D341Med (cell line): Measurements from ENCODE around the gene RAB9A.
"Not testable (repeated sequence)": the region's sequence is repeated elsewhere in the genome, so short reads cannot be mapped to it uniquely, and the experiment has no call there.

ENCODE experiments used
- DNase-seq: peaks from one replicate; pipeline ENCODE4 v3.0.0; 2012; ENCODE audit warnings: low spot score

Gene RAB9A

GRCh38 chrX:13700380-13700779 is 11.5 kb downstream of the RAB9A start:
- no peak for DNase-seq

- no peak for DNase-seq
Observed at GRCh38 chrX:13702111-13702789, 13.3 kb downstream of the RAB9A start.

- no peak for DNase-seq
Observed at GRCh38 chrX:13703135-13703534, 14.2 kb downstream of the RAB9A start.

- DNase-seq: no peak
Observed at GRCh38 chrX:13703589-13703988, 14.7 kb downstream of the RAB9A start.

GRCh38 chrX:13711141-13711540 is 22.2 kb downstream of the RAB9A start:
- no peak for DNase-seq

GRCh38 chrX:13716455-13716854 is 27.5 kb downstream of the RAB9A start:
- no peak for DNase-seq

- DNase-seq: no peak
Observed at GRCh38 chrX:13716905-13717304, 28.0 kb downstream of the RAB9A start.

GRCh38 chrX:13717700-13718472 is 29.0 kb downstream of the RAB9A start:
- DNase-seq: no peak

GRCh38 chrX:13719192-13719856 is 30.4 kb downstream of the RAB9A start:
- no peak for DNase-seq

GRCh38 chrX:13721371-13721770 is 32.4 kb downstream of the RAB9A start:
- no peak for DNase-seq

- DNase-seq: no peak
Observed at GRCh38 chrX:13721819-13722519, 33.0 kb downstream of the RAB9A start.

- not testable (repeated sequence) for DNase-seq
Observed at GRCh38 chrX:13724878-13725277, 36.0 kb downstream of the RAB9A start.

- DNase-seq: not testable (repeated sequence)
Observed at GRCh38 chrX:13726583-13726982, 37.7 kb downstream of the RAB9A start.

GRCh38 chrX:13730523-13730922 is 41.6 kb downstream of the RAB9A start:
- not testable (repeated sequence) for DNase-seq

- DNase-seq: no peak
Observed at GRCh38 chrX:13732246-13733067, 43.5 kb downstream of the RAB9A start.

GRCh38 chrX:13733506-13733905 is 44.6 kb downstream of the RAB9A start:
- no peak for DNase-seq

- DNase-seq: peak; percentile 91
Observed at GRCh38 chrX:13734278-13735172, 45.6 kb downstream of the RAB9A start, which contains the start of the genes OFD1 and TRAPPC2. Gene OFD1, plus strand, starts transcription at chrX:13734748. Its CDS starts 324 bp downstream, at chrX:13735072. Gene TRAPPC2, minus strand, starts transcription at chrX:13734620. Its CDS starts 14,657 bp downstream, at chrX:13719963.

GRCh38 chrX:13741695-13742094 is 52.8 kb downstream of the RAB9A start:
- no peak for DNase-seq

- no peak for DNase-seq
Observed at GRCh38 chrX:13742397-13743176, 53.7 kb downstream of the RAB9A start.
